Spleen (tissue), 7 donors: ENCODE data around the gene ARNT2.

Experiments
- POLR2A ChIP-seq, 3 donors: fragments of 450-650 bp; IDR thresholded peaks; one replicate each; pipeline ENCODE4 v1.5.1; 2017; ENCODE audit warnings: antibody characterized with exemption in 3 of 3, mild to moderate bottlenecking in 1 of 3
- POLR2AphosphoS5 ChIP-seq, 3 donors: sonication (generic); formaldehyde crosslinking; IDR thresholded peaks; one replicate each; pipeline ENCODE4 v1.5.1; 2017; ENCODE audit warnings: antibody characterized with exemption in 3 of 3
- TF ChIP-seq, protein P1 (sequence below), 11 experiments: fragments of 200-600 bp in 7 of 11; fragments of 450-650 bp in 4 of 11; sonication (generic) in 4 of 11; IDR thresholded peaks in 8 of 11; conservative IDR thresholded peaks in 3 of 11; 1 replicate in 7 of 11; 2 replicates in 4 of 11; pipeline versions ENCODE4 v1.4.0 to v1.8.0; 2016 to 2021; ENCODE audit warnings: antibody characterized with exemption in 11 of 11, inconsistent platforms in 4 of 11, mild to moderate bottlenecking in 1 of 11
- donor health status: DM: no; HTN: no; CAD: no; lungs with moderate emphysema.
- donor health status: DM: no; HTN: no; CAD: no.
- donor health status: DM: no; HTN: no; CAD: no.

DNA sequence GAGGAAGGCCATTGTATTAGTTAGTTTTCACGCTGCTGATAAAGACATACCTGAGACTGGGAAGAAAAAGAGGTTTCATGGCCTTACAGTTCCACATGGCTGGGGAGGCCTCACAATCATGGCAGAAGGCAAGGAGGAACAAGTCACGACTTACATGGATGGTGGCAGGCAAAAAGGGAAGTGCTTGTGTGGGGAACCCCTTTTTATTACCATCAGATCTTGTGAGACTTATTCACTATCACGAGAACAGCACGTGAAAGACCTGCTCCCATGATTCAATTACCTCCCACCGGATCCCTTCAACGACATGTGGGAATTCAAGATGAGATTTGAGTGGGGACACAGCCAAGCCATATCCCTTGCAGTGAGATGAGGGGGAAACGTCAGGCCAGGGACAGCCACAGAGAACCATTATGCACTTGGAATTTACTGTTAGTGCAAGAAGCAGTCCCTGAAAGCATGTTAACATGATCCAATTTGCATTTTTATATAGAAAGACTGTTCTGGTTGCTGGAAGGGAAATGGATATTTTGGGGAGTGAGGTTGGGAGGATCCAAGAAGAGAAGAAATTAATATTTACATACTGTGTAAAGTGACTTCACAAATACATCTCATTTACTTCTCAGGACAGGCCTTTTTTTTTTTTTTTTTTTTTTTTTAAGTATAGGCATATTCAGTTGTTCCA is 87.1 kb downstream of the ARNT2 start:
- TF ChIP-seq, protein P1, sequence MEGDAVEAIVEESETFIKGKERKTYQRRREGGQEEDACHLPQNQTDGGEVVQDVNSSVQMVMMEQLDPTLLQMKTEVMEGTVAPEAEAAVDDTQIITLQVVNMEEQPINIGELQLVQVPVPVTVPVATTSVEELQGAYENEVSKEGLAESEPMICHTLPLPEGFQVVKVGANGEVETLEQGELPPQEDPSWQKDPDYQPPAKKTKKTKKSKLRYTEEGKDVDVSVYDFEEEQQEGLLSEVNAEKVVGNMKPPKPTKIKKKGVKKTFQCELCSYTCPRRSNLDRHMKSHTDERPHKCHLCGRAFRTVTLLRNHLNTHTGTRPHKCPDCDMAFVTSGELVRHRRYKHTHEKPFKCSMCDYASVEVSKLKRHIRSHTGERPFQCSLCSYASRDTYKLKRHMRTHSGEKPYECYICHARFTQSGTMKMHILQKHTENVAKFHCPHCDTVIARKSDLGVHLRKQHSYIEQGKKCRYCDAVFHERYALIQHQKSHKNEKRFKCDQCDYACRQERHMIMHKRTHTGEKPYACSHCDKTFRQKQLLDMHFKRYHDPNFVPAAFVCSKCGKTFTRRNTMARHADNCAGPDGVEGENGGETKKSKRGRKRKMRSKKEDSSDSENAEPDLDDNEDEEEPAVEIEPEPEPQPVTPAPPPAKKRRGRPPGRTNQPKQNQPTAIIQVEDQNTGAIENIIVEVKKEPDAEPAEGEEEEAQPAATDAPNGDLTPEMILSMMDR (IDR thresholded peaks at IDR 0.05 in 8 of 11, conservative IDR thresholded peaks at IDR 0.05 in 3 of 11), result no peak
- TF ChIP-seq POLR2A (IDR thresholded peaks at IDR 0.05), result no peak
- no peak for TF ChIP-seq POLR2AphosphoS5 (IDR thresholded peaks at IDR 0.05)
